OCI-LY7 (cell line): ENCODE data around the gene ROS1. TPM values are rescaled to one million over a fixed set of nuclear protein-coding genes. Genes with fewer than 3 reads are reported as not detected.
"Not testable (repeated sequence)": the region's sequence is repeated elsewhere in the genome, so short reads cannot be mapped to it uniquely, and the experiment has no call there.

Experiments
- BruUV-seq: library from RNA; stranded (reverse); fragments of 400-500 nt; replicated peaks from 2 replicates; lab custom pipeline; 2021; lab: Mats Ljungman, UMichigan
- CTCF ChIA-PET: fragments of 300-600 bp; sonication (Branson Sonifier 250); formaldehyde crosslinking; loops from one replicate; lab custom pipeline; 2022; ENCODE audit warnings: antibody characterized with exemption; ENCODE audit not compliant: unreplicated experiment; lab: Charles Lee
- POLR2A ChIA-PET: fragments of 300-600 bp; sonication (Branson Sonifier 250); formaldehyde crosslinking; loops from one replicate; lab custom pipeline; 2022; ENCODE audit warnings: antibody characterized with exemption; lab: Charles Lee
- DNase-seq: peaks from one replicate; pipeline ENCODE4 v3.0.0-alpha.2; 2015; ENCODE audit warnings: low spot score
- H2AFZ ChIP-seq: fragments of 200-600 bp; sonication (generic), shearing (Covaris generic); 2 replicates; pipeline ENCODE4 v1.6.1; 2014; ENCODE audit warnings: mild to moderate bottlenecking, antibody characterized with exemption, low read length, moderate library complexity
- H3K27ac ChIP-seq: fragments of 200-600 bp; sonication (generic); 2 replicates; pipeline ENCODE4 v1.5.1; 2014; ENCODE audit warnings: mixed run types, low read depth, mild to moderate bottlenecking, moderate library complexity, low read length, inconsistent platforms; ENCODE audit not compliant: poor library complexity, severe bottlenecking
- H3K36me3 ChIP-seq: fragments of 200-600 bp; sonication (generic); 2 replicates; pipeline ENCODE4 v1.6.1; 2014; ENCODE audit warnings: mild to moderate bottlenecking, antibody characterized with exemption, low read length, moderate library complexity, mixed read lengths; ENCODE audit not compliant: insufficient read depth
- H3K4me1 ChIP-seq: fragments of 200-600 bp; sonication (generic); 2 replicates; pipeline ENCODE4 v1.5.1; 2014; ENCODE audit warnings: mild to moderate bottlenecking, low read length; ENCODE audit not compliant: insufficient read depth, poor library complexity, severe bottlenecking
- H3K4me2 ChIP-seq: fragments of 200-600 bp; sonication (generic); 2 replicates; pipeline ENCODE4 v1.6.1; 2014; ENCODE audit warnings: mild to moderate bottlenecking, low read length
- H3K4me3 ChIP-seq: fragments of 200-600 bp; sonication (generic); 2 replicates; pipeline ENCODE4 v1.5.1; 2014; ENCODE audit warnings: mild to moderate bottlenecking, low read depth, low read length; ENCODE audit not compliant: poor library complexity, severe bottlenecking
- H3K79me2 ChIP-seq: fragments of 200-600 bp; sonication (generic); 2 replicates; pipeline ENCODE4 v1.6.1; 2016; ENCODE audit warnings: low read depth, mild to moderate bottlenecking, low read length, moderate library complexity, mixed read lengths; ENCODE audit not compliant: insufficient read depth
- H3K9me2 ChIP-seq: fragments of 200-600 bp; sonication (generic); 2 replicates; pipeline ENCODE4 v1.6.1; 2016; ENCODE audit warnings: mild to moderate bottlenecking, low read length, mixed read lengths; ENCODE audit not compliant: insufficient read depth
- H3K9me3 ChIP-seq: fragments of 200-600 bp; sonication (generic); 2 replicates; pipeline ENCODE4 v1.6.1; 2014; ENCODE audit warnings: mild to moderate bottlenecking, mixed run types, low read length, mixed read lengths
- H4K20me1 ChIP-seq: fragments of 200-600 bp; sonication (generic); 2 replicates; pipeline ENCODE4 v1.6.1; 2014; ENCODE audit warnings: mild to moderate bottlenecking, antibody characterized with exemption, low read length, moderate library complexity, mixed read lengths; ENCODE audit not compliant: insufficient read depth
- CTCF ChIP-seq: fragments of 200-600 bp; sonication (generic); conservative IDR thresholded peaks from 2 replicates; pipeline ENCODE4 v1.5.1; 2014; ENCODE audit warnings: mild to moderate bottlenecking, antibody characterized with exemption, low read length, moderate library complexity, mixed read lengths
- EZH2phosphoT487 ChIP-seq: fragments of 200-600 bp; sonication (generic); IDR thresholded peaks from 2 replicates; pipeline ENCODE4 v1.6.1; 2018; ENCODE audit warnings: low read depth, borderline replicate concordance, mild to moderate bottlenecking, mixed run types, antibody characterized with exemption, low read length, moderate library complexity, mixed read lengths
- intact Hi-C: fragments of 100-400 bp; cut with micrococcal nuclease; formaldehyde crosslinking; loops from one replicate; pipeline ENCODE4 v1.10.0; 2022; ENCODE audit not compliant: unreplicated experiment
- total RNA-seq, 2 experiments: library from RNA; depleted of rRNA in 1 of 2; stranded (reverse); fragments of >200 nt in 1 of 2; shearing (Covaris generic) in 1 of 2; gene quantifications; 2 replicates each; pipeline ENCODE4 v1.2.3, GENCODE V29; 2014 to 2022

ROS1 gene
- total RNA-seq, 2 experiments from 2014 or later = not detected

- Histone ChIP-seq H3K4me1 (no peaks in the 10 kb centered on the region), H4K20me1 (no peaks in the 10 kb centered on the region), H3K9me2 (no peaks in the 10 kb centered on the region), H3K9me3 (no peaks in the 10 kb centered on the region), H3K36me3 (no peaks in the 10 kb centered on the region), H2AFZ (no peak overlapping the region), H3K4me2 (no peak overlapping the region), H3K27ac (no peak overlapping the region), H3K79me2 (no peaks in the 10 kb centered on the region), H3K4me3 (no peak overlapping the region)
- no TSS peak for BruUV-seq
- intact Hi-C loops = no loop called here
- TF ChIP-seq EZH2phosphoT487 (no peak), CTCF (no peak)
- ChIA-PET CTCF (no interaction called here), POLR2A (no interaction called here)
- DNase-seq = no peak
Measured at GRCh38 chr6:117448011-117448410, 22.3 kb upstream of the ROS1 start.

GRCh38 chr6:117446861-117447260 is 21.1 kb upstream of the ROS1 start:
- TF ChIP-seq CTCF (no peak), EZH2phosphoT487 (no peak)
- CTCF ChIA-PET = no interaction called here
- Histone ChIP-seq H3K9me3 (no peaks in the 10 kb centered on the region), H2AFZ (no peak overlapping the region), H3K27ac (no peak overlapping the region), H3K36me3 (no peaks in the 10 kb centered on the region), H3K9me2 (no peaks in the 10 kb centered on the region), H3K4me2 (no peak overlapping the region), H3K4me3 (no peak overlapping the region), H3K4me1 (no peaks in the 10 kb centered on the region), H3K79me2 (no peaks in the 10 kb centered on the region), H4K20me1 (no peaks in the 10 kb centered on the region)
- POLR2A ChIA-PET = no interaction called here
- no peak for DNase-seq
- intact Hi-C loops = no loop called here
- BruUV-seq = no TSS peak

- no TSS peak for BruUV-seq
- Histone ChIP-seq H2AFZ (no peak overlapping the region), H3K27ac (no peak overlapping the region), H3K36me3 (no peaks in the 10 kb centered on the region), H3K4me1 (no peaks in the 10 kb centered on the region), H3K79me2 (no peaks in the 10 kb centered on the region), H3K4me2 (no peak overlapping the region), H4K20me1 (no peaks in the 10 kb centered on the region), H3K9me2 (no peaks in the 10 kb centered on the region), H3K9me3 (no peaks in the 10 kb centered on the region), H3K4me3 (no peak overlapping the region)
- TF ChIP-seq CTCF = no peak
- TF ChIP-seq EZH2phosphoT487 = no peak
- no peak for DNase-seq
- ChIA-PET POLR2A (interaction anchor here (1.0 to 1.4 kb wide), 2 partner anchors 10 to 840 kb away, joined by 3 read pairs; no protein-coding TSS in a partner anchor), CTCF (no interaction called here)
- intact Hi-C loops = no loop called here
Measured at GRCh38 chr6:117444600-117444999, 18.9 kb upstream of the ROS1 start.

- H4K20me1 ChIP-seq, intact Hi-C loops, H2AFZ ChIP-seq, DNase-seq, H3K27ac ChIP-seq, H3K4me3 ChIP-seq, H3K4me2 ChIP-seq, H3K9me2 ChIP-seq, H3K79me2 ChIP-seq, CTCF ChIA-PET, H3K36me3 ChIP-seq, H3K9me3 ChIP-seq, BruUV-seq, H3K4me1 ChIP-seq: not testable (repeated sequence)
- POLR2A ChIA-PET = interaction anchor here (0.7 kb wide), 1 partner anchor 119 kb away, joined by 3 read pairs; no protein-coding TSS in a partner anchor
Measured at GRCh38 chr6:117442313-117442712, 16.6 kb upstream of the ROS1 start.
